Activated T-cell treated with anti-CD3 and anti-CD28 coated beads for 48 hours (primary cell): ENCODE results near the gene TLX3.

Experiments used
- DNase-seq: peaks from one replicate; pipeline ENCODE4 v3.0.0-alpha.2; 2020; ENCODE audit warnings: low read depth

TLX3 gene

DNA sequence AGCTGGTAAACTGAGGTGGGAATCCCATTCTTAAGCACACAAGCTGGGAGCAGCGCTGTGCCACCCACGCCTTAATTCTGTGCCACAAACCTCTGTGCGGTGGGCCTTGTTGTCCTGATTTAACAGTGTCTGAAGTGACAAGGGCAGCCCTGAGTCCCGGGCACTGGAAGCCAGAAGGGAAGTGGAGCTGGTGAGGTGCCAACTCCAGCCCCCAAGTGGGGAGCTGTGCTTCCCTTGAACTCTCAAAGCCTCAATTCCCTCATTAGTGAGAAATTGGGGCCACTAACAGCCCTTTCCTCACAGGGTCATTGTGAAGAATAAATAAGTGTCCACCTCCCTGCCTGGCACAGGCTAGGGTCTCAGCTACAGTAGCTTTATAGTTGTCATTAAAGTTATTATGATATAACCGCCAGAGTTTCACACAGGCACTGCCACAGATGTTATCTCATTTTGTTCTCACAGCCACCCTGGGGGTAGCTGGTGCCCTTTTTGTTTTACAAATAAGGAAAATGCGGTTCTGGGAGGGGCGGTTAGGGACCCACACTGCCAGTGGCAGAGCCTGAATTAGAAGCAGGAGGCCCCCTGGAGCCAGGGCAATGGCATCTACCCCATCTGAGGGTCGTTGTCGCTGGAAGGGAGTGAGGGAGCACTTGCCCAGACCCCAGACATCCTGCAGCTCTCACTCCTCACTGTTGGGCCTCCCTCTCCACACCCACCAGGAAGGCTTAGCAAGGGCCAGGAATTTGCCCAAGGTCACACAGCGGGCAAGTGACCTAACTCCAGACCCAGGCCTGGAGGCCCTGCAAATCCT lies 2.1 kb upstream of the TLX3 start:
- no peak for DNase-seq

DNA sequence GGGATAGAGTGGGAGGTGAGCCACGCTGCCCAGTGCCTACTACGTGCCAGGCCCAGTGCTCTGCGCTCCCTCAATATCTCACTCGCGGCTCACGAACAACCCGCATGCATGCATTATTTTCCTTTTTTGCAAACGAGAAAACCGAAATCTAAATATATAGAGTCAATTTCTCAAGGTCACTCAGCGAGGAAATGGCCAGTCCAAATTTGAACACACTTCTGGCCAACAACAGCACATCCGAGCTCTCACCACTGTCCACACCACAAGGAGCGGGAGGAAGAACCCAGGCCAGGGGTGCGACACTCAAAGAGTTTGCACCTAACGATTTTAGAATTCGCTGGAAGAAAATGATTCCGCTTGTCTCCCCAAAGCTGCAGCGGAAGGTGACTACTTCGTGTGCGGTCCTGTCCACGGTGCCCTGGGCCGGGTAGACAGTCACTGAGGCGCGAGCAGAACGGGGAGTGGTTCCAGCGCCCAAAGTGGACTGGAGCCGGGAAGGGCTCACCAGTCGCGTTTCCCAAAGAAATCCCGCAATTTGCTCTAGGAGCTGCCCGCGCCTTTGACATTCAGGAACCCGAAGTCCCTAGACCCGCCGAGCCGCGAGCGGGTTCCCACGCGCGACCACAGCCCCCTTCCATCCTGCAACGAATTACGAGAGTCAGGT lies 1.1 kb upstream of the TLX3 start:
- DNase-seq, result no peak

DNA sequence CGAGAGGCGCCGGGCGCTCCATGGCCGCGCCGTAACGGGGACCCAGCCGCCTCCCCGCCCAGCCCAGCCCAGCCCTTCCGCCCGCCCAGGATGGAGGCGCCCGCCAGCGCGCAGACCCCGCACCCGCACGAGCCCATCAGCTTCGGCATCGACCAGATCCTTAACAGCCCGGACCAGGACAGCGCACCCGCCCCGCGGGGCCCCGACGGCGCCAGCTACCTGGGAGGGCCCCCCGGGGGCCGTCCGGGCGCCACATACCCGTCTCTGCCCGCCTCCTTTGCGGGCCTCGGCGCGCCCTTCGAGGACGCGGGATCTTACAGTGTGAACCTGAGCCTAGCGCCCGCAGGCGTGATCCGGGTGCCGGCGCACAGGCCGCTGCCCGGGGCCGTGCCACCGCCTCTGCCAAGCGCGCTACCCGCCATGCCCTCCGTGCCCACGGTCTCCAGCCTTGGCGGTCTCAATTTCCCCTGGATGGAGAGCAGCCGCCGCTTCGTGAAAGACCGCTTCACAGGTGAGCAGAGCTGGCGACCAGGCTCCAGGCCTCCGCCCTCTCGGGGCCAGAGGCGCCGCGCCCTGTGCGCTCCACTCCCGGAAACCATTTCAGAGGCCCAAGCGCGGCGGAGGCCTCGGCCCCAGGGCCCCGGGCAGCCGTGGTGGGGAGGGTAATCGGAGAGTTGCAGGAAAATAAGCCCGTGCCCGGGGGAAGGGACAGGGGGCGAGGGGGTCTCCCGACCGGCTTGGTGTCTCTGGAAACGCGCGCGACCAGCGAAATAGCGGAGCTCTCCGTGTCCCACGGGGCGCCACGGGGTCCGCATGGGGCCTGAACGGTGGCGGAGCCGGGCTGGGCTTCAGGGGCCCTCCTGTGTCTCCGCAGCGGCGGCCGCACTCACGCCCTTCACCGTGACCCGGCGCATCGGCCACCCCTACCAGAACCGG lies 496 bp downstream of the TLX3 start:
- no peak for DNase-seq

DNA sequence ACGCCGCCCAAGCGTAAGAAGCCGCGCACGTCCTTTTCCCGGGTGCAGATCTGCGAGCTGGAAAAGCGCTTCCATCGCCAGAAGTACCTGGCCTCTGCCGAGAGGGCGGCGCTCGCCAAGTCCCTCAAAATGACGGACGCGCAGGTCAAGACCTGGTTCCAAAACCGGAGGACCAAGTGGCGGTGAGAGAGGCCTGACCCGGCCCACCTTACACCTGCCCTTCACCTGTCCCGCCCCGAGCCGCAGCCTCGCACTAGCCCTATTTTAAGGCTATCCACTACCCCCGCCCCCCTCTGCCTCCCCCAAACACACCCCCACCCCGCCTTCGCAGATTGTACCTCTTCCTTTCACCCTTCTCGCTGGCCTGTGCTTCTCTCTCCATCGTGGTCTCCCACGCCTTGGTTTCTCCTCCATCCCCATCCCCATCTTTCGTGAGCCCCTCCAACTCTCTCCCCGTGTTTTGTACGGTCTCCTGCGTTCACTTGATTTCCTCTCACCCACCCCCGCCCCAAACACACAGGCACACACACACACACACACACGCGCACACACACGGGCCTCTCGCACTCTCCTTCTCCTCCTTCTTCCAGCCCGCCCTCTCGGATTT lies 1.3 kb downstream of the TLX3 start:
- DNase-seq, result peak; percentile 44

DNA sequence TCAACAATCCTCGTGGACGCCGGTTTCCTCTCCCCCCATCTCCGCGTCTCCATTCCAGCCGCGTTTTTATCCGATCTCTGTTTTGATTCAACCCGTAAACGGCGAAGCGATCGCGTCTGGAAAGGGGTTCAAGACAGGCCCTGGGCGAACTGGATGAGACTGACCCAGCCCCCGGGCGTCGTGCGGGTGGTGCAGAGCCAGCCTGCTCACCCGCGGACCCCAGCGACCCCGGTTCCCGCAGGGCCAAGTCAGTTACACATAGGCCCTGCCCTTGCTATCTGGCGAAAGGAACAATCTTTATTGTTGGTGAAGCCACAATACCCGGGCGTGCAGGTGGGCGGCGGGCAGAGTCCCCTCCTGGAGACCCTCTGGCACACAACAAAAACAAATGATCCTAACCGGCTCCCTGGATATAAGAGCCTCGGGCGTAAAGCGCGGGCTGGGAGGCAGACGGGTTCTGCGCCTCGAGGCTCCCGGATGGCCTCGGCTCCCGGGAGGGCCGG lies 1.8 kb downstream of the TLX3 start:
- no peak for DNase-seq

DNA sequence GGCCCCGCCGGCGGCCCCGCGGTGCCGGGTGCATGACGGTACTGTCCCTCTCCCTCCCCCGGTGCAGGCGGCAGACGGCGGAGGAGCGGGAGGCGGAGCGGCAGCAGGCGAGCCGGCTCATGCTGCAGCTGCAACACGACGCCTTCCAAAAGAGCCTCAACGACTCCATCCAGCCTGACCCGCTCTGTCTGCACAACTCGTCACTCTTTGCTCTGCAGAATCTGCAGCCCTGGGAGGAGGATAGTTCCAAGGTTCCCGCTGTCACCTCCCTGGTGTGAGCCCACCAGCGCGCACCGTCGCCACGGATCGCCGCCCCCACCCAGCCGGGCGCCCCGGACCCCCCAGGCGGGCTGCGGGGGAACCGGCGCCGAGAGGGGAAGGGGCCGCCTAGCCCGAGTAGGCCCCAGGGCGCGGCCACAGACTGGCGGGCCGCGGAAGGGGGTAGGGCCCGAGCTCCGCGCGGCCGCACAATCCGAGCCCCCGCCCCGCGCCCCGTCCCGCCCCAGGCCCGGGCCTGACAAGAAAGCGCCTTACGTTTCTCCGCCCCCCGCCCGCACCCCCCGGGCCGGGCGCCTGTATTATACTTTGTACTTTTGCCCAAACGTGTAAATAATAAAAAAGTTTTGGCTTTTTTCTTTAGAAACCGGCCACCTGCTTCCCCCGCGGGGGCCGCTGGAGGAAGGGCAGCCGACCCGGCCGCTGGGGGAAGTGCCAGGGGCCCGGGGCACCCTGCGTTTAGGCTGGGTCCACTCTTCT lies 2.5 kb downstream of the TLX3 start:
- no peak for DNase-seq

DNA sequence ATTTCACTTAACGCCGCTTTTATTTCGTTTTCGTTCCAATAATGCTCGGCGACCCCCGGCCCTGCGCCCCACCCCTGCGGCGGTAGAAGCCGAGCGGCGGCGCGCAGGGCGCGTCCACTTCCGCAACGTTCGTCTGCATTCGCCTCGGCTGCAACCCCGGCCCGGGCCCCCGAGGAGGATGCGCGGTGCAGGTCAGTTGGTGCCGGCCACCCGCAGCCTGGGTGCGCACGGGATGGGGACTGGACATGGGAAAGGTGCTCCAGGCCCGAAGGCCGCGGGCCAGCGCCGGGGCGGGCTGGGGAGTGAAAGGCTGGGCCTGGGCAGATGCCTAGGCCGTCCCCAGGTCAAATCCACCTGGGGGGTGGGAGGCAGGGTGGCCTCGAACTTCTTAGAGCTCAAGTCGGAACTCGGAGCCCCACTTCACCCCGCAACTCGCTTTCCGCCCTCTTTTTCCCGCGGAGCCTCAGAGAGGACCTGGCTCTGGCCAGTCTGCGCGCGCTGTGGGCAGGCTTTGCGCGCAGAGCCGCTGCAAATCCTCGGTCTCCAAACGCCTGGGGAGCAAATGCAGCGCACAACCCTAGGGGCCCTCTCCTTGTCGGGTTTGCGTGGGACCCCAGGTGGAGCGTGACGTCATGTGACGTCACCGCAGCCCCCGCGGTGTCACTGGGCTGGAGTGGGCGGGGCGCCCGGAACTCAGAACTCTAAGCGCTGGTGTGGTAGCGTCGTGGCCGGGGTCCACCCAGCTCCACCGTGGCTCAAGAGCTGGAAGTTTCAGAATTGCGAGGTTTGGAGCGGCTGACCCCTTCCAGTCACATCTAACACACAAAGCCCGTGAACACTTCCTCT lies 3.3 kb downstream of the TLX3 start:
- DNase-seq, result no peak

DNA sequence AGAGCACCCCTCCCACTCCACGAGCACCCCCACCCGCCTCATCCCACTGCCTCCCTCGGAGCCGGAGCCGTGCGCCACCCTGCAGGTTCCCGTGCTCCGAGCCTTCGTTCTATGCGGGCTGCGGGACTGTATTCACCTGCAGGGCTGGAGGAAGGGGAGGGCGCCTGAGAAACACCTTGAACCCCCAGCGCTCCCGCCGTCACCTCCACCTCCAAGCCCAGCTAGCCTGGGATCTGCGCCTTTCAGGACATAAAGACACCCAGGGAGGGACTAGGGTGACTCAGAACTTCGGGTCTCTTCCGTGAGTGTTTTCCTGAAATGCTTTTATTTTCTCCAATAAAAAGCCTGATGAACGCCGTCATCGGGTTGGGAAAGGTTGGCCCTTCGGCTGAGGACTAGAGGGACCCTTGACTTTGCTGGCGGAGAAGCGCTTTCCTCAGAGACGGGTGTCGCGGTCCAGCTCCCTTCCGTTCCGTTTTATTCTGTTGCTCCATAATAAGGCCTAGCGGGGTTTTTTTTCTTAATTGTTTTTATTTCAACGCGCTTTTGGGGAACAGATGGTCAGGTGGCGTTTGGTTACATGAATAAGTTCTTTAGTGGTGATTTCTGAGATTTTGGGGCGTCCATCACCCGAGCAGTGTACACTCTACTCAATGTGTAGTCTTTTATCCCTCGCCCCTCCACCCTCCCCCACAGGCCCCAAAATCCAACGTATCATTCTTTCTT lies 4.6 kb downstream of the TLX3 start:
- no peak for DNase-seq

DNA sequence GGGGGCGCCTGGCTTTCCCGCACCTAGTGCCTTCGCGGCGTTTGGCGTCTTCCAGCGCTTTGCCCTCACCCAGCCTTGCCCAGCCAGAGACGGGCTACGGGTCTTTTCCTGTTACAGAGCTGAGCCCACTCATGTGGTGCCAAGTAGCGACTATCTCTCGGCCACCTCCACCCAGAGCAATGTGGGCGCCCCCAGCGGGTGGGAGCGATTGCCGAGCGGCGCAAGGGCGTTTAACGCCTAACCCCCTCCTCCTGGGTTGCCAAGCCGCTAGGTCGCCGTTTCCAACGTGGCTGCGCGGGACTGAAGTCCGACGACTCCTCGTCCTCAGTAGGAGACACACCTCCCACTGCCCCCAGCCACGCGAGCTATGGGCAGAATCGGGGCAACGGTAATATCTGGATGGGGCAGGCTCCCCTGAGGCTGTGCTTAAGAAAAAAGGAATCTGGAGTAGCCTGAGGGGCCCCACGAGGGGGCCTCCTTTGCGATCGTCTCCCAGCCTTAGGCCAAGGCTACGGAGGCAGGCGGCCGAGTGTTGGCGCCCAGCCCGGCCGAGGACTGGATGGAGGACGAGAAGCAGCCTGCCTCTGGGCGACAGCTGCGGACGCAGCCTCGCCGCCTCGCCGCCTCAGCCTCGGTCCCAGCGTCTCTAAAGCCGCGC lies 5.8 kb downstream of the TLX3 start:
- no peak for DNase-seq

DNA sequence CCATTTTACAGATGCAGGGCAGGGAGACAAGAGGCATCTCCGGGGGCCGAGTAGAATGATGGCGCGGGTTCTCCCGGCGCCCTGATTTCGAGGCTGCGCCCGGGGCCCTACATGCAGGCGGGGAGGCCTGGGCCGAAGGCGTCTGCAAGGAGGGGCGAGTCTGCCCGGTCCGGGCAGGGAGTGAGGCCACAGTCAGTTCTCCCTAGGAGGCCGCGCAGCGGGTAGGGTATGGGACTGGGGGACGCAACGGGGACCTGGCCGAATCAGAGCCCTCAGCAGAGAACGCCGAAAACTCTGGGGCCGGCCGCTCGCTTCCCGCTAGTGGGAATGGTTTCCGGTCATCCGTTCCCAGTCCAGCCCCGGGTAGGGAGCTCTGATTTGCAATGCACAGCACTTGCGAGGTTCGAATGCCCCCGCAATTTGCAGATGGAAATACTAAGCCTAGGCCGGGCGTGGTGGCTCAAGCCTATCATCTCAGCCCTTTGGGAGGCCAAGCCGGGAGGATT lies 6.4 kb downstream of the TLX3 start:
- DNase-seq, result no peak

DNA sequence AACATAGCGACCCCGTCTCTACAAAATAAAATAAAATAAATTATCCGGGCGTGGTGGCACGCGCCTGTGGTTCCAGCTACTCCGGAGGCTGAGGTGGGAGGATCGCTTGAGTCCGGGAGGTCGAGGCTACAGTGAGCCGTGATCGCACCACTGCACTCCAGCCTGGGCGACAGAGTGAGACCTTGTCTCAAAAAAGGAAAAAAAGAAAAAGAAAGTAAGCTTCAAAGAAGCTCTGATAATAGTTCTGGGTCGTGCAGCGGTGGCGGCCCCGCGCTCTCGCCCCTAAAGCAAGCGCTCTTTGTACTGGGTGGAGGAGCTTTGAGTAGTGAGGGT lies 6.8 kb downstream of the TLX3 start:
- no peak for DNase-seq

DNA sequence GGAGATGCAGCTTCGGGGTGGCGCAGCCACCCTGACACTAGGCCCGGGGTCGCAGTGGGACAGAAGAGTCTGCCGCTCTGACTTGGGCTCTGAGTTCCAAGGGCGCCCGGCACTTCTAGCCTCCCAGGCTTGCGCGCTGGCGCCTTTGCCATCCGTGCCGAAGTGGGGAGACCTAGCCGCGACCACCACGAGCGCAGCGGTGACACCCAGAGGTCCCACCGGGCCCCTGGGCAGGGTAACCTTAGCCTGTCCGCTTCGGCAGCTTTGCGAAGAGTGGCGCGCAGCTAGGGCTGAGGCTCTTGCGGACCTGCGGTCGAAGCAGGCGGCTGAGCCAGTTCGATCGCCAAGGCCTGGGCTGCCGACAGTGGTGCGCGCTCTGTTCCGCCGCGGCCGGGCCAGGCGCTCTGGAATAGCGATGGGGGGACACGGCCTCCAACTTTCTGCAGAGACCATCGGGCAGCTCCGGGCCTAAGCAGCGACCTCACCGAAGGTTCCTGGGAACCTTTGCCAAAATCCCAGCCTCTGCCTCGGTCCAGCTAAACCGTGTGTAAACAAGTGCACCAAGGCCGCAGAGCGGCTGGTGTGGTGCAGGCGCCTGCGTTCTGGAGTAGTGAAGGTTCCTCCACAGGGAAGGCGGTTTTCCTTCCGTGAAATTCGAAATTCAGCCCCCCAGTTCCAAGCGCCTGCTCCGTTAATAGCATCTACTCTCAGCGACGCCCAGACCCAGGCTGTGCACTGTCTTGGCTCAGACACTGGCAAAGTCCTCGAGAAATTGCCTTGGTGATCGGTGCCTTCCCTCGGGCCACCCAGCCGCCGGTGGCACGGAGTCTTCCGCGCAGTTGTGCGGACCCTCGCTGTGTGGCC lies 7.4 kb downstream of the TLX3 start:
- no peak for DNase-seq

DNA sequence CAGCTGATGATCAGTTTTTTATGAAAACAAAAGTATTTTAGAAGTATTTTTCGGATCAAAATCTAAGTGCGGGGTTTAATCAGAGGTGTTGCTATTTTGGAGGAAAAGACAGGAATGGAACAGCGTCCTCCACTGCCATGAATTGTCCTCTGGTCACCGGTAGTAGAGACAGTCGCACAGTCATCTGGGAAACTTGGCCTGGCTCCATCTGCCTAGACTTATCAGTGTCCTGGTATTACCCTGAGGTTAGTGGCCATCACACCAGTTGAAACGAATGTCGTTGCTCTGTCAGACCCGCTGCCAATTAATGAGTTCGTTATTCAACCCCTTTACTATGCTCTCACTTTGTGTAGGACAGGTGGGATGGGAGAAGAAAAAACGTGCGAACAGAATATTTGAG lies 8.2 kb downstream of the TLX3 start:
- DNase-seq, result no peak

DNA sequence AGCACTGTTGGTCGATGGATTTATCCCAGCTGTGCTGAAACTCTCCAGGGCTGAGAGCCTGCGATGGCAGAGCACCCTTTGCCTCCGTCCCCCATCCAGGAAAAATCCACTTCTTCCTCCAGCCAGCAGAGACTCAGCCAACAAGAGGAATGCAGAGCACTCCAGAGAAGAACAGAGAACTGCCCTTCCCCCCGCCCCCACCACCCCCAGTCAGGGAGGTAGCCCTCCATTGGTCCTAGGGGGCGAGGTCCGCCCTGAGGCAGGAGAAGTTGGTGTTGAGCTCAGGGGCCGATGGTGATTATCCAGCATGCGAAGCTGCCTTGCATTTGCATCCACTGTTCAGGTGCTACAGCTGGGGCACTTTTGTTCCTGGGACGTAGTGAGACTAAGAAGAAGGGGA lies 9.0 kb downstream of the TLX3 start:
- DNase-seq, result no peak

DNA sequence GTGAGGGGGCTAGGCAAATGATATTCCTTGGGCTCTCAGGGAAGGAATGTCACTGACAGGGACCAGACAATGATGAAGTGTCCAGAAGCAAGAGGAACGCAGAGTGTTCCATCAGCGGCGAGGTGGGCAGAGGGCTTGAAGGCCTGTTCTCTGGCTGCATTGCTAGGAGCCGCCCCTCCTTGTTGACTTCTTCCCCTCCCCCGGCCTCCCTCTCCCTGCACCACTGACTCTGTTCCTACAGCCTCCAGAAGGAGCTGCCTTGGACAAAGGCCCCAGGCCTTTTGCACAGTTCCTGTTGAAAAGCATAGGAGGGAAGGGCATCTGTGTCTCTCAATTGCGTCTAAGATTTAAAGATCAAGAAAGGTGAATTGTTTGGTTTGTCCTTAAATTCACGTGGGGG lies 12.4 kb downstream of the TLX3 start:
- DNase-seq, result no peak

DNA sequence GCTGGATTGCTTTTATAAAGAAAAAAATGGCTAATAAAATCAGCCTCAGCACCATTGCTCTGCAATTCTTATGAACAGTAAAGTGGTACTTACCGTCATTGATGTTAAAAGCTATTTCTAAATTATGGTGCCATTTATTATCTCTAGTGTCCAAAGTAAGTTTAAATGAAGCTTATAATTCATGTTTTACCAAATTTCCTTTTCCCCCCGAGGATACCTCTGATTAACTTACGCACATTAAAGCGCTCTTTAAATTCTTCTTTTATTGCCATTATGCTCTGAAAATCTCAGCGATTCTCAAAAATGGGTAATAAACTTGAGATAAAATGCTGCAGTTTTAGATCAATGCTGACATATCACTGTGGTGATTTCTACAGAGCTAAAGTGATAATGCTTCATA lies 13.5 kb downstream of the TLX3 start:
- DNase-seq, result no peak

DNA sequence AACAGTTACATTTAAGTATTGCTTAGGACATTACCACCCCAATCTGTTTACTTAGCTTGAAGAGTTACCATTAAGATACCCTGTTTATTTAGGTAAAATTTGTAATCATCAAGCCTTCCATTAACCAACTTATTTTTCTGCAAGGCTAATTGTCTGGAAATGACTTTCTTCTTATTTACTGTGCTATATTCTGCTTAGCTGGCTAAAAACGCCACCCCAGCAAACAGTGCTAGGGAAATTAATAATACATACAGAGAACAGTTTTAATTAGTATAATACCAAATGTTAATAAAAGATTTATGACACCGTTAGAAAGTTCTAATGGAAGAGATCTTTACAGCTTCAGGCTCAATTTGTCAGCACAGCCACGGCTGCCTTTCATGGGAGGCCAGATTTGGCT lies 14.0 kb downstream of the TLX3 start:
- DNase-seq, result no peak
